A549 treated with DMSO at 1 μM for 4 hours (cell line): ENCODE results near the gene IFI27L2. TPM values are rescaled to one million over a fixed set of nuclear protein-coding genes. Genes with fewer than 3 reads are reported as not detected.

Source experiments
- total RNA-seq: library from RNA; stranded (reverse); fragments of 200-300 nt; extraction: Qiagen RNA extraction; gene quantifications from 5 replicates; pipeline ENCODE4 v1.2.3, GENCODE V29; 2022; ENCODE audit warnings: low read depth

Gene IFI27L2, protein sequence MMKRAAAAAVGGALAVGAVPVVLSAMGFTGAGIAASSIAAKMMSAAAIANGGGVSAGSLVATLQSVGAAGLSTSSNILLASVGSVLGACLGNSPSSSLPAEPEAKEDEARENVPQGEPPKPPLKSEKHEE
- total RNA-seq: 47.7 to 59.3 TPM (median 48.4 TPM) in 5 replicates

DNA sequence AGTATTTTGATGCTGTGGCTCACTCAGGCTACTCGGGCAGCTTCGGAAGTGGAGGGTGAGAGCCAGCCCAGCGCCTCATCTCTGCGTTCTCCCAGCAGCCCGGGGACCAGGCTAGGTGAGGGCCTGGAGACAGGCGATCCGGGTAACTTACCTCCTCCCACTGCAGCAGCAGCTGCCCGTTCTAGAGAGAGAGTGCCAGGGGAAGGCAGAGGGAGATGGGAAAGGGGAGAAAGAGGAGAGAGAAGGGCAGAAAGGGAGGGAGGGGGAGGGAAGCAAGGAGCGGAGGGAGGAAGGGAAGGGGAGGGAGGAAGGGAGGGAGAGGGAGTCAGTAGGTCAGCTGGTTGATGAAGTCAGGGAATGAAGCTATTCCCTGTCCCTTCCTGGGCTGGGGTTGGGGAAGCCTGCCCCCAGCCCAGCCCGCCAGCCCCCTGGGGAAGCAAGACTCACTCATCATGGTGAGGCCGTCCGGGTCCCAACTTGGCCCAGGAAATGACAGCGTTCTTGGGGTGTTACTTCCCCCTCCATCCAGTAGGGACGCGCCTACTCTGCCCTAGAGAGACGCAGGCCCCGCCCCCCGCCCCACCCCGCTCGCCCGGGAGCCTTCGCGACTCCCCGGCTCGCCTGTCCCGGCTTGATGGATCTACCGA, at the start of gene IFI27L2:
IFI27L2 (minus strand) TSS at position 494 of the 647 bp plus-strand sequence; CDS start at position 454, 40 bp downstream.

DNA sequence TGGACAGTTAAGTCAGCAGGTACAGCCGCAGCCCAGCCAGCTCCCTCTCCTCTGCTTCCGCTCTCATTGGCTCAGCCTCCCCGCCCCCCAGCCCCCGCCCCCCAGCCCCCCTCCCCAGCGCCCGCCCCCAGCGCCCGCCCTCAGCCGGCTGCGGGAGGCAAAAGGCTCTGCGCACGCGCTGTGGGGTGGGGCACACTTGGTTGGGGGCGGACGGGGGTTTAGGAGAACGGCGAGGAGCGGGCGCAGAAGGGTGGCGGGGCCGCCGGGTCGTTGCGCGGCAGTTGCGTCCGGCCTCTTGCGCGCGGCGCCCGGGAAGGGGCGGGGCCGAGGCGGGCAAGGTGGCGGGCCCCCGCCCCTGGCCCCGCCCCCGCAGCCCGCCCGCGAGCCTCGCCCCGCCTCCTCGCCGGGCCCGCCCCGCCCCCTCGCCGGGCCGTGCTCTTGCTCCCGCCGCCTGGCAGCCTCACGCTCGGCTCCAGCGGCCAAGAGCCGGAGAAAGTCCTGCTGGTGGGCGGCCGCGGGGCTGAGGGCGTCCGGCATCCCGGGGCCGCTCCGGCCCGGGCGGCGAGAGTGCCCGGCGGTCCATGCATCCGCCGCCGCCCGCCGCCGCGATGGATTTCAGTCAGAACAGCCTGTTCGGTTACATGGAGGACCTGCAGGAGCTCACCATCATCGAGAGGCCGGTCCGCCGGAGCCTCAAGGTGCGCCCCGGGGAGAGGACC, 44.6 kb upstream of the IFI27L2 start, which contains the start of gene PPP4R4:
PPP4R4 (plus strand) TSS at position 438 of the 719 bp plus-strand sequence; CDS start at position 582, 144 bp downstream.

DNA sequence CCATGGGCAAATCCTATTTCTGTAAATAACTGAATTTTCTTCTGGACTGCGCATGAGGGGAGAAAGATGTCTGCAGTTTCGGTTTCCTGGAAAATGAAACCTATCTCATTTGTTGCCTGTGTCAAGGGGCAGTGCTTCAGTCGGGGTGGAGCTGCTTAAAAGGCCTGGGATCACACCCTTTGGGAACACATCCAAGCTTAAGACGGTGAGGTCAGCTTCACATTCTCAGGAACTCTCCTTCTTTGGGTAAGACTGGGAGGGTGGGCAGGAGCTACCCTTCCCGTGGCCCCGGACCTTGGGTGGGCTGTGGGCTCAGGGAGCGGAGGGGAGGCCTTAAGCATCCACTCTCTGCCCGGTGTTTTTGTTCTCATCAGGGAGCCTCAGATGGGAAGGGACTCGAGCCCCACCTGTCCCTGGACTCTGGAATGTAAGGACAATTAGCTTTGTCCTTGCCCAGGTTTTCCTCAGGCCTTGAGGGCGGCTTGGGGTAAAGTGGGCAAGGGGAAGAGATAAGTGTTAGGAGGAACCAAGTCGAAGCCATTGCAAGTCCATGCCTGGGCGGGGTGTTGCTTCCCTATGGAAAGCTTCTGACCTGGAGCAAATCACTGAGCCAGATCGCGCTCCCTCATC, 18.7 kb downstream of the IFI27L2 start, which contains the start of gene IFI27:
IFI27 (plus strand) TSS at position 185 of the 630 bp plus-strand sequence.

DNA sequence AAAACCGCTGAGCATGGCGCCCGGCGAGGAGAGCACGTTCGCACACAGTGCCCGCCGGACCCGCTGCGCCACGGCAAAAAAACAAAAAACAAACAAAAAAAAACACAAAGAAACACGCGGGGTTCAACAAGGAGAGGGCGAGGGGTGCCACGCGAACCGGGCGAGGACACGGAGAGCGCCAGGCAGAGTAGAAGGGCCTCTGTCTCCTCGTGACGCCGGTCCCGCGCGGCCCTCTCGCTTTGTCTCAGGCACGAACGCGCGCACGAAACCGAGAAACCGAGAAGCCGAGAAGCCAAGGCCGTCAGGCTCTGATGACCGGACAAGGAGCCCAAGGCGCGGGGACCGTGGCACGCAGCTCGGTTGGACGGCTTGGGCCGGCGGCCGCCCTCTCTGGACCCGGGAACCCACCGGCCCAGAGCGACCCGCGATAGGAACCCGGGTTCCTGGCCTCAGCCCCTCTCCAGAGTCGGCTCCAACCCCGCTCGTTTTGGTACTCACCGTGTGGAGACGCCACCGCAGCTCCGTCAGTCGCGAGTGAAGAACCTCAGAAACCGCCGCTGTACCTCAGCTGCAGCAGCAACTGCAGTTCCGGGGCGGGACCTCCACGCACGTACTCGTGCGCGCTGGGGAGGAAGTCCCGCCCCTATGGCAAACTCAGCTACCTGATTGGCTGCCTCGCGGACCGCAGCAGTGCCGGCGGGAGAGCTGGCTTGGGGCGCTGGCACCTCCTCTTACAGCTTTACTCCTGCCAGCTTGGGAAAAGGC, 48.6 kb downstream of the IFI27L2 start, which contains the start of the genes DDX24 and IFI27L1:
DDX24 (minus strand) TSS at position 582 of the 765 bp plus-strand sequence. CDS start 1,460 bp downstream, outside the sequence.
IFI27L1 (plus strand) TSS at position 690 of the 765 bp plus-strand sequence. CDS start 15,628 bp downstream, outside the sequence.

Other genes starting within 250 kb of the IFI27L2 start
- gene FAM181A, start 202.3 kb downstream of the IFI27L2 start, total RNA-seq: not detected in 5 replicates
- gene ASB2, start 153.0 kb downstream of the IFI27L2 start, total RNA-seq: 1.4 to 4.1 TPM (median 1.9 TPM) in 5 replicates
- not detected in 5 replicates for gene CCDC197, start 132.3 kb downstream of the IFI27L2 start, total RNA-seq
- gene OTUB2, start 103.3 kb downstream of the IFI27L2 start, total RNA-seq: 4.2 to 6.7 TPM (median 5.0 TPM) in 5 replicates
- 177 to 195 TPM (median 194 TPM) in 5 replicates for gene DDX24, start 48.4 kb downstream of the IFI27L2 start, total RNA-seq
- 18.5 to 21.8 TPM (median 19.0 TPM) in 5 replicates for gene IFI27L1, start 48.3 kb downstream of the IFI27L2 start, total RNA-seq
- 1.2 to 1.9 TPM (median 1.4 TPM) in 5 replicates for gene IFI27, start 18.9 kb downstream of the IFI27L2 start, total RNA-seq
- 0.22 to 0.99 TPM (median 0.38 TPM) in 5 replicates for gene PPP4R4, start 44.7 kb upstream of the IFI27L2 start, total RNA-seq
- gene SERPINA10, start 163.7 kb upstream of the IFI27L2 start, total RNA-seq: 0.06 TPM in 1 of 5 replicates, not detected in the others
- gene SERPINA6, start 193.7 kb upstream of the IFI27L2 start, total RNA-seq: 0.64 to 1.1 TPM (median 0.94 TPM) in 5 replicates
- not detected in 5 replicates for gene SERPINA2, start 237.1 kb upstream of the IFI27L2 start, total RNA-seq